ENCODE data around the gene THSD1.

GRCh38 chr13:52374873-52375411 lies 31.0 kb downstream of the THSD1 start:
- TF ChIP-seq EZH2phosphoT487 (IDR thresholded peaks at IDR 0.05; ENCODE audit: insufficient read depth, low read depth): no peak
- TF ChIP-seq EZH2 (IDR thresholded peaks at IDR 0.05; ENCODE audit: insufficient read depth, poor library complexity, severe bottlenecking): no peak

Data from GM23248 (cell line).